ENCODE data around the gene SGK1.
"Not testable (repeated sequence)": the region's sequence is repeated elsewhere in the genome, so short reads cannot be mapped to it uniquely, and the experiment has no call there.

- TF ChIP-seq CTCF (conservative IDR thresholded peaks at IDR 0.05 in 1 of 2, IDR thresholded peaks at IDR 0.05 in 1 of 2; ENCODE audit: extremely low read depth in 1 of 2, insufficient read depth in 1 of 2, low read depth in 1 of 2, low read length in 2 of 2); EZH2 (IDR thresholded peaks at IDR 0.05; ENCODE audit: borderline replicate concordance, low read length): not testable (repeated sequence)
These were observed 8.3 kb upstream of the SGK1 start for GRCh38 chr6:134326192-134326591.

All from mammary epithelial cell (primary cell).